HG03135 (cell line): ENCODE data around the gene CERT1.
"Not testable (repeated sequence)": the region's sequence is repeated elsewhere in the genome, so short reads cannot be mapped to it uniquely, and the experiment has no call there.

ENCODE experiments used
- ATAC-seq: cut with Tn5 transposase; IDR thresholded peaks from one replicate; pipeline ENCODE4 v1.9.1; 2021; ENCODE audit warnings: mild to moderate bottlenecking, moderate library complexity; ENCODE audit not compliant: unreplicated experiment

Gene CERT1

DNA sequence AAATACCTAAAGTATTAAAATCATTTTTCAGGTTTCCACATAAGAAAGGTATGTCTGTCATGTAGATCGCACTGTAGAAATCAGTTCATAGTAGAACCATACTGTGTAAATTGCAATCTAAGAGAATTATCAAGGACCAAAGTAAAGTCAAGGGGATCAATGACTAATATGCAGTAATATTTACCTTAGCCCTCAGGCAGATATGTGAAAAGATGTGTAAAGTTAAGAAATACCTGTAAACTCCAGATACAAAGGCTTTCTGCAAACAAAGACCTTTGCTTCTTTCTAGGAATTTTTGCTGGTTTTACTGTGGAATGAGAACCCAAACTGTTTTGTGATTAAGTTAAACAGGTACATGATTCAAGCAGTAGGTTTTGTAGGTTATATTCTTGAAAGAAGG, 11.8 kb upstream of the CERT1 start:
- no peak for ATAC-seq

DNA sequence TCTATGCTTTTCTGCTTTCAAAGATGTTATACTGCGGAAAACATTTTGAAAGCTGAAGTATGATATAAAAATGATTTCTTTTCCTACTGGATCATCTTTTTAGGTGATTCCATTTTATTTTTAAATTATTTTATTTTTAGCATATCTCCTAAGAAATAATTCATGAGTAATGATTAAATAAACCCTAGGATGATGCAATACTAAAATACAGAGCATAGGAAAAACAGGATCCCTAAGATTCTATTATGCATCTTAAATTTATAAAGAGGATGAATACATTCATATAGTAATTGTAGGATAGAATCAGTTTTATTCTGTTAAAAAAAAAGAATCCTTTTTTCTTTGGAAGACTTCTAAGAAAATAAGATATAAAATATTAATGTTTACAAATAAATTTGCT, 11.1 kb upstream of the CERT1 start:
- ATAC-seq: no peak

DNA sequence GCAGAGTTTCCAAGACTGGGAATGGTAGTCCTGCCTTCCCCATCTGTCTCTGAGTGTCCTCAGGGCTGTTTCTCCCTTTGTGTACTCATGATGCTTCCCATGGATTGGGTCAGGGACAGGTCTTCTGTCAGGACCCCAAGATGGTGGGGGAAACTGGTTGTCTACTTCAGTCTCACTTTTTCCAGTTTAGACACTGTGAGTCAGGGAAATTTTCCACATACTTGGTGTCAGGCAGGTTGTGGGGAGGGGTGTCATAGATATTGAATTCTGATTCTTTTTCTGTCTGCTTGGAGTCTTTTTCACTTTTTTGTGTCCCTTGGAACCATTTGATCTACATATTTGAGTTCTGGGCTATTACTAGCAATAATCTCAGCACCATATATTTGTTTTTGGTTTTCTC, 10.6 kb upstream of the CERT1 start:
- no peak for ATAC-seq

DNA sequence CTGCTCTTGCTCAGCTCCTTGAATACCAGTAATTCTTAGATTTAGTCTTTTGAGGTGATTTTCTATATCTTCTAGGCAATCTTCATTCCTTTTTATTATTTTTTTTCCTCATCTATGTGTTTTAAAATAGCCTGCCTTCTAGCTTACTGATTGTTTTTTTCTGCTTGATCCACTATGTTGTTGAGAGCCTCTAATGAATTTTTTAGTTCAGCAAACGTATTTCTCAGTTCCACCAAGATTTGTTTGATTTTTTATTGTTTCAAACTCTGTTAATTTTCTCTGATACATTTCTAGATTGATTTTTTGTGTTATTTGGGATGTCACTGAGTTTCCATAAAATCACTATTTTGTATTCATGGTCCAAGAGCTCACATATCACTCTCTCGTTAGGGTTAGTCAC, 9.8 kb upstream of the CERT1 start:
- no peak for ATAC-seq

DNA sequence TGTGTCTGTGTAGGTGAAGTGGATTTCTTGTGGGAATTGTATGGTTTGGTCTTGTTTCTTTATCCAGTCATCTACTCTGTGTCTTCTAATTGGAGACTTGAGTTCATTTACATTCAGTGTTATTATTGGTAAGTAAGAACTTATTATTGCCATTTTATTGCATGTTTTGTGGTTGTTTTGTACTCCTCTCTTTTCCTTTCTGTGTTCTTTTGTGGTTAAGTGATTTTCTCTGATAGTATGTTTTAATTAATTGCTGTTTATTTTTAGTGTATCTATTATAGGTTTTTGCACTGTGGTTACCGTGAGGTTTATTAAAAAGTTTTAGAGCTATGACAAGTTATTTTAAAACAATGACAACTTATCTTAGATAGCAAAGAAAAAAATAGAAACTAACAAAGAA, 8.3 kb upstream of the CERT1 start:
- ATAC-seq: no peak

DNA sequence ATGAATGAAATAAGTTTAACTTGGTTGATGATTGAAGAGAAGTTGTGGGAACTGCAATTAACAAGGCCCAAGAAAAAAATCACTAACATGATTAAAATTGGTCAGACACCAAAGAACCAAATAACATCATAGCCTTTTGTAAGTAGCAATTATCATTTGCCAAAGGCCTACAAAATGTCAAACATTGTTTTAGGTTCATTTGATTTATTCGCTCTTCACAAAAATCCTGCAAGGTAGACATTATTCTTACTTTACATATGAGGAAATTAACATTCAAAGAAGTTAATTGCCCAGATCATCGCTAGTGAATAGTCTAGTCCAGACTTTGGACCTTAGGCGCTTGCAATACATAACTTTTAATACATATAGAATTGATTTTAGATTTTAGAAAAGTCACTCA, 2.9 kb upstream of the CERT1 start:
- ATAC-seq: no peak

DNA sequence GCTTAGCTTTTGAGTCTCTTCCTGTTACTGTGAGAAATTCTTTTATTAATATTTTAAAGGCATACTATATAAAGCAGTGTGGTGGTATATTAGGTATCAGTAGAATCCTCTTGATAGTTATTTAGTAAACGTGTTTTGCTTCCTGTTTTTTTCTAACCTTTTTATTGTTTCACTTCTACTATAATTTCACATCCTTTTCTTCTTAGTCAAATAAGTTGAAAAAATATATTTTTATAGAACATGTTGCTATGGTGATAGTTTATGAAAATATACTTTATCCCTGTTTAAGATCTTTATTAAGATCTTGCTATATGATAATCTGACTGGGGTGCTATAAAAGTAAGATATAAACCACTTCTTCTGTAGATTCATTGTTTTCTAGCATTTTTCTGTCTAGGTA, 2.4 kb upstream of the CERT1 start:
- ATAC-seq: no peak

DNA sequence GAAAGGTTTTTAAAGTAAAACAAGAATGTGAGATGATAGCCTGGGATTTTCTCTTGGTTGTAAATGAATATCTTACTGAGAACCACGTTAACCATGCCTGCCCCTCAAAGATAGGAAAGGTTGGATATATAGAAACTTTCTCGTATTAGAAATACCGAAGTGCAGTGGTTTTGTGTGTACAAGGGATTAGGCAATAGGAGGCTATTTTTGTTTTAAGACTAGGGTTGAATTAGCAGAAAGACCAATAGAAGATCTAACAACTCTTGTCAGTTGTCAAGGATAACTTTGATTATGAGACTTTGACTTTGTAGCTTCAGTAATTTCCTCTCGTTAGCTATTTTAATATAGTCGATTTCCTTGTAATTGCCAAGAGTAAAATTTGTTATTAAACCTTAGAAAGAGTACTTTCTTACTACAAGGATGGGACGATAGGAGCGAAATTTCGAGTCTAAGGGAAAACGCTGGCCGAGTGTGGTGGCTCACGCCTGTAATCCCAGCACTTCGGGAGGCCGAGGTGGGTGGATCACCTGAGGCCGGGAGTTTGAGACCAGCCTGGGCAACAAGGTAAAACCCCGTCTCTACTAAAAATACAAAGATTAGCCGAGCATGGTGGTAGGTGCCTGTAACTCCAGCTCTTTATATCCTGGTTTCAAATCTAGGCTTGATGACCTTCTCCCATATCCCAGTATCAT, 1.1 kb upstream of the CERT1 start:
- no peak for ATAC-seq

DNA sequence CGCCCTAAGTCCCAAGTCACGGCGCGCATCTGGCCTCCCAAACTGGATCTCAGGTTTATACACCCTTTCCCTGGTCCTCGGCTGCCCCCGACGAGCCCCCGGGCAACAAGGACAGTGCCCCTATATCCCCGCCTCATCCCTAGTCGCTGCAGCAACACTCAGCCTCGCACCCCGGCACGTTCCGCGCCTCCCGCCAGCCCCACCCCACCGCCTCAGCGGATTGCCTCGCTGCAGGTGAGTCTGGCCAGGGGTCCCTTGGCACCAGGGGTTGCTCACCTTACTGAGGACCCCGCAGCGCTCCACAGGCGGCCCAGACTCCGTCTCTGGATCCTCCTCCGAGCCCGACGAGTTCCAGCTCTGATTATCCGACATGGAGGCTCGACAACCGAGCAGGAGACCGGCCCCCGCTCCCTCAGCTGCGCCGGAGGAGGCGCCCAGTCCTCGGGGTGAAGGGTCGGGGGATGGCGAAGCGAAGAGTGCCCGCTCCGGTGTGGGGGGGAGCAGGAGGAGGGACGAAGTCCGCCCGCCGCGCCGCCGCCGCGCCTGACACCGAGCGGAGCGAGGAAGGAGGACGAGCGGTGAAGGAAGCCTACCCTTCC, 494 bp downstream of the CERT1 start:
- ATAC-seq: peak; percentile 32

DNA sequence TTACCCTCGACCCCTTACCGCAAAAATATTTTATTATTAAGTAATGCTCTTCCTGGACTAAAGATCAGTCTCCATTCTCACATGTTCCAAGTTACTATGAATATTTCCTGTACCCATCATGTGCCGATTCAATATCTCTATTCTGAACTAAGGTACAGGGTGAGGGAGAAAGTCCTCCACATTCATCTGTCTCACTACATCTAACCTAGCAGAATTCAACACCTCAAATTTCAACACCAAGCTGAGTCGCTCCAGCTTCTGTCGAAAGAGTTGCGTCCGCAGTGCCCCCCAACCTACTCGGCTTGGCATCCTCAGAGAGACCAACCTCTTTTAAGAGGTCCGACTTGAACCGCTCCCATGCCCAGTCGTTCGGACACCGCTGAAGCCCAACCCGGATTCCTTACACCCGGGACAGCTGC, 1.0 kb downstream of the CERT1 start:
- peak; percentile 1 for ATAC-seq

DNA sequence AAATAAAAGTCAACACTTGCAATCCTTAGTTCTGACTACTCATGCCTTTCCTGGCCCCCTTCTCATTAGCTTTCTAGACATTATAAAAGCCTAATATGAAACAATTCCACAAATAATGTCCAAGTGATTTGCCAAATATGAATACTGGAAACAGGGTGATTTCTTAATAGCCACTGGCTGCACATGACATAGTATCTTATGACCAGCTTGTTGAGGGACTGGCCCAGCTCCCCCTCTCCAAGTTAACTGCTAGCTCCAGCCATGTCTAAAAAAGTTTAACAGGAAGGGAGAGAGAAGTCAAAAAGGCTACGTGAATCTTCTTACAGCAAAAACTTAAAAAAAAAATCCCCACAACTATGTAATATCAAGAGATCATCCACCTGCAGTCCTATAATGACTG, 1.5 kb downstream of the CERT1 start:
- ATAC-seq: no peak

DNA sequence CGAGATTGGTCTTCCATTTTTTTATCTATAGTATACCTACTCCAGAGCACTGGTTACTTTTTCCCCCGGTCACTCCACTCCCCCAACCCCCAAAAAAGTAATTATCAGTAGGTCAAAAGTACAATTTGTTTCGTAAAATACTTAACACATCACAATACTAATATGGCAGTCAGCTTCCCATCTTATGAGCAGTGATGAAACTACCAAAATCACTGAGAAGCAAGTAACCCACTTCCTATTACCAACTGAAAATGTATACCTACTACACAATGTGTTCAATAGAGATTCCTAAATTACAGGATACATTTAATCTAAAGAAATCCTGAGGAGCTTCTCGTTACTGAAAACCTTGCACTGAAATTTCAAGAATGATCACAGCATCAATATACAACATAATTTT, 1.9 kb downstream of the CERT1 start:
- ATAC-seq: no peak

DNA sequence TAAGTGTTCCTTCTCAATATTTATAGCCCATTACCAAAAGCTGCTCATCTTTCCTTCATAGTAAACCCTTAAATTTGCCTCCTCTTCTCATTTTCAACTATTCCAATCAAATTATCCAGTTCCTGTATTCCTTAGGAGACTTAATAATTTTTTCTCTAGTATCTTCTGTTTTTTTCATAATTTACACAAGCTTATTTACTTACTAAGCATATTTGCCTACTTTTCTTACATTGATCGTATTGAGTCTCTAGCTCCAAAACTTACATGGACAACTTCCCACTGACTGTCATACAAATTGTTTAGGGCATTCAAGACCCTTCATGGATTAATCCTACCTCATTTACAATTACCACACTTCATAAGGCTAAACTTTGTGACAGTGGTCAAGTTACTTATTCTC, 3.6 kb downstream of the CERT1 start:
- no peak for ATAC-seq

DNA sequence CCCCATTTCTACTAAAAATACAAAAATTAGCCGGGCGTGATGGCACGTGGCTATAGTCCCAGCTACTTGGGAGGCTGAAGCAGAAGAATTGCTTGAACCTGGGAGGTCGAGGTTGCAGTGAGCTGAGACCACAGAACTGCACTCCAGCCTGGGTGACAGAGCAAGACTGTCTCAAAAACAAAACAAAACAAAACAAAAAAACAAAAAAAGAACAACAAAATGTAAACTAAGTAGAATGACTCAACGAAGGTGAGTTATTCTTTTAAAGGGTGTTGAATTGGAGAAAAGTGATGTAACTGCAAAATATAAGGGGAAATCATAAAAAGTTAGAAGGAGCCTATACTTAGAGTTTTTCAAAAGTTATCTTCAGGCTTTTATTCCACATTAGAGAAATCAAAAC, 6.3 kb downstream of the CERT1 start:
- not testable (repeated sequence) for ATAC-seq

DNA sequence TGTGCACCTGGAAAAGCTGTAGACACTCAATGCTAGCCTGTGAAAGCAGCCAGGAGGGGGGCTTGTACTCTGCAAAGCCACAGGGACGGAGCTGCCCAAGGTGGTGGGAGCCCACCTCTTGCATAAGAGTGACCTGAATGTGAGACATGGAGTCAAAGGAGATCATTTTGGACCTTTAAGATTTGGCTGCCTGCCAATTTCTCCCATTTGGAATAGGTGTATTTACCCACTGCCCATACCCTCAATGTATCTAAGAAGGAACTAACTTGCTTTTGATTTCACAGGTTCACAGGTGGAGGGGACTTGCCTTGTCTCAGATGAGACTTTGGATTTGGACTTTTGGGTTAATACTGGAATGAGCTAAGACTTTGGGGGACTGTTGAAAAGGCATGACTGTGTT, 12.6 kb downstream of the CERT1 start:
- ATAC-seq: not testable (repeated sequence)

DNA sequence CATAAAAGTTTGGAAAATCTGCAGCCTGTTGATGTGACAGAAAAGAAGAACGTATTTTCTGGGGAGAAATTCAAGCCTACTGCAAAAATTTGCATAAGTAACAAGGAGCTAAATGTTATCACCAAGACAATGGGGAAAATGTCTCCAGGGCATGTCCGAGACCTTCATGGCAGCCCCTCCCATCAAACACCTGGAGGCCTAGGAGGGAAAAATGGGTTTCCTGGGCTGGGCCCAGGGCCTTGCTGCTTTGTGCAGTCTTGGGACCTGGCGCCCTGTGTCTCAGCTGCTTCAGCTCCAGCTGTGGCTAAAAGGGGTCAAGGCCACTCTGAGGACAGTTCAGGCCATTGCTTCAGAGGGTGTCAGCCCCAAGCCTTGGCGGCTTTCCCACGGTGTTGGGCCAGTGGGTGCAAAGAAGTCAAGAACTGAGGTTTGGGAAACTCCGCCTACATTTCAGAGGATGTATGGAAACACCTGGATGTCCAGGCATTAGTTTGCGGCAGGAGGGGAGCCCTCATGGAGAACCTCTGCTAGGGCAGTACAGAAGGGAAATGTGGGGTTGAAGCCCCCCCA, 13.1 kb downstream of the CERT1 start:
- ATAC-seq: no peak

DNA sequence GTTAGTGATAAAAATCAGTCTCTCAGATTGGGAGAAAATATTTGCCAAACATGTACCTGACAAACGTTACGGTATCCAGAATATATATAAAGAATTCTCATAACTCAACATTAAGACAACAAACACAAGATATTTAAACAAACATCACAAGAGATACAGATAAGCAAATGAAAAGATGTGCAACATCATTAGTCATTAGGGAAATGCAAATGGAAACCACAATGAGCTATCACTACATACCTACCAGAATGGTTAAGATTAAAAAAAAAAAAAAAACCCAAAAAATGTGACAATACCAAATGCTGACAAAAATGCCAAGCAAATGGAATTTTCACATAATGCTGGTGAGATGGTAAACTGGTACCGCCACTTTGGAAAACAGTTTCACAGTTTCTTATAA, 15.4 kb downstream of the CERT1 start:
- no peak for ATAC-seq

DNA sequence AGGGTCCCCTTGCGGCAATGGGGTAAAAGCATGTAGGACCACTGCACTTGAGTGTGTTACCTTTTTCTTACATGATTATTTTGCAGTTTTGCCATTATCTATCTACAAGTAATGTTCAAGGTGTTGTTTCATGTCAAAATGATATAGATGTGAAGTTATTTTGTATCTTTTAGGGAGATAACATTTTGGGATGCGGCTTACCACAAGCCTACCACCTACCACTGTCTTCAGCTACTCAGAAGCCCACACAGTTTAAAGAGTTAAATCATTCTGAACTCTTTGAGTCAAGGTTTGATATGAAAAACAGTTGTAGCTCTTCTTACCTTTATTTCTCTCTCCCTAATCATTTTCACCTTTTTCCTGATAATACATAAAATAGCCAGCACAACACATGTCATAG, 19.8 kb downstream of the CERT1 start:
- ATAC-seq: no peak

DNA sequence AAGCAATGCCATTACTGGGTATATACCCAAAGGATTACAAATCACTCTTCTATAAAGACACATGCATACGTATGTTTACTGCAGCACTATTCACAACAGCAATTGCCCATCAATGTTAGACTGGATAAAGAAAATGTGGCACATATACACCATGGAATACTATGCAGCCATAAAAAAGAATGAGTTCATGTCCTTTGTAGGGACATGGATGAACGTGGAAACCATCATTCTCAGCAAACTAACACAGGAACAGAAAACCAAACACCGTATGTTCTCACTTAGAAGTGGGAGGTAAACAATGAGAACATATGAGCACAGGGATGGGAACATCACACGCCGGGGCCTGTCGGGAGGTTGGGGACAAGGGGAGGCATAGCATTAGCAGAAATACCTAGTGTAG, 21.6 kb downstream of the CERT1 start:
- ATAC-seq: not testable (repeated sequence)

DNA sequence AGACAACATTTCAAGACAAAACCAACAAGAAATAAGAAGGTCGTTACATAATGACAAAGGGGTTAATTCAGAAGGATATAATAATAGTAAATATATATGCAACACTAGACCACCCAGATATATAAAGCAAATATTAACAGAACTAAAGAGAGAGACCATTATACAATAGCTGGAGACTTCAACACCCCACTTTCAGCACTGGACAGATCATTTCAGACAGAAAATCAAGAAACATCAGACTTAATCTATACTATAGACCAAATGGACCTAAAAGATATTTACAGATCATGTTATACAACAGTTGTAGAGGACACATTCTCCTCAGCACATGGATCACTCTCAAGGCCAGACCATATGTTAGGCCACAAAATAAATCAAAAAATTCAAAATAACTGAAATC, 26.8 kb downstream of the CERT1 start:
- ATAC-seq: no peak

DNA sequence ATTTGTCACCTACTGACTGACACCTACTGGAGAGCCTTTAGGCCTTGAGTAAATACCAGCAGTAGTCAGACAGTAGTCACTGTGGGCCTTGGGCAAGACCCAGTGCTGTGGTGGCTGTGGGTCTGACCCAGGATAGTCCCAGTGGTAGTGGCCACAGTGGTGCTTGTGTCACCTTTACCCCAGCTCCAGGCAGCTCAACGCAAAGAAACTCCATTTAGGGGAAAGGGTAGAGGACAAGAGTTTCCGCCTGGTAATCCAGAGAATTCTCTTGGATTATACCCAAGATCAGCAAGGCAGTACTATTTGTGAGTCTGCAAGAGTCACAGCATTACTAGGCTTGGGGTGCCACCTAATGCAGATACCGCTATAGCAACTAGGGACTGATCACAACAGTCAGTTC, 28.9 kb downstream of the CERT1 start:
- ATAC-seq: no peak

DNA sequence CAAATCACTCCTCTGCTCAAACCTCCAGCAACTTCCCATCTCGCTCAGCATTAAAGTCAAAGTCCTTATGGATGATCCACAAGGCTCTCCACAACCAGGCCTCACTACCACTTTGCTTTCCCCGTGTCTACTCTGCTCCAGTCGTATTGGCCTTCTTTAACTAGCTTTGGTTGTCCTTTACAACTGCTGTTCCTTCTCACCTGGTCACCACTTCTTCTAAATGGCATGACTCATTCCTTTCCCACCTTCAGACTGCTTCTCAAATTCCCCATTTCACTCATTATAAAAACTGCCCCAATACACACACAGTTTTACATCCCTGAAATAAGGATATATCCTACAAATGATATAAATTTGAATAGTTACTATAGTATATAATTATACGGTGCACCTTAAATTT, 30.4 kb downstream of the CERT1 start:
- ATAC-seq: no peak

DNA sequence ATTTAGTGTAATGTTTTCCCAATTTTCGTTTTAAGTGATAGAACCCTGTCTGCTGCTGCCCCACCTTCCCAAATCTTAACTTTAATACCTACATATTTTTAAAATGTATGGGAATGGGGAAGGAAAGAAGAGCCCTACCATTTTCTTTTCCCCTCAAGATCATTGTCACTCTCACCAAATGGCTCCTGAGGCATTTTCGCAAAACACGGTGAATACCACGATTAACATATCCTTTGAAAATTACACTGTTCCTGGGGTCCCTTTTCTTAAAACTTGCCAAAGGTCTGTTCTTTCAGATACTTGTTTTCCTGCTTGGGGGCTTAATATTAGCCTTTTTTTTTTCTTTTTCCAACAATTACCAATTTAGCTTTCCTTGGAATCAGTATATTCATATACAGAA, 36.1 kb downstream of the CERT1 start:
- ATAC-seq: no peak
